Measurements from ENCODE around the gene FUT6.

GRCh38 chr19:5857203-5858081, 17.9 kb upstream of the FUT6 start:
- TF ChIP-seq CTCF (IDR thresholded peaks at IDR 0.05) (no peak), POLR2A (IDR thresholded peaks at IDR 0.05) (no peak)
